Endothelial cell of hepatic sinusoid (primary cell): ENCODE measurements around the gene EFHC1.
"Not testable (repeated sequence)": the region's sequence is repeated elsewhere in the genome, so short reads cannot be mapped to it uniquely, and the experiment has no call there.

ENCODE experiments used
- in situ Hi-C: cut with HindIII; loops from 2 replicates; pipeline ENCODE4 v1.10.0; 2017; ENCODE audit warnings: low sequenced_read_pairs

The EFHC1 gene

GRCh38 chr6:52433294-52433693 is 13.2 kb downstream of the EFHC1 start:
- in situ Hi-C loops: not testable (repeated sequence)

DNA sequence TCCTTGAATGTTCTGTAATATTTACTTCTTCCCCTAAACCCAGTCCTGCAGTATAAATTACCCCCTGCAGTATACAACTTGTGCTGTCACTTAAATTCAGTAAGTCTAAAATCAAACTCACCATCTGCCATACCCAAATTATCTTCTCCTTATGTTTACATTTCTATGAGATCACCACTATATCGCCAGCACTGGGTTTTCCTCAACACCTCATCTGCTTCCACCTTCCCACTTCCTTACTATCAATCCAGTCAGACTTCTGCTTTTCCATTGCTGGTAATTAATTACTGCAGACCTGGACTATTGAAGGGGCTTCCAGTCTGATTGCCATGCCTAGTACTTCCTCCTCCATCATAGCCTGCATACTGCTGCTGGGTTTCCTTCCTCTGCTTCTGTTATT is 15.2 kb downstream of the EFHC1 start:
- in situ Hi-C loops: no loop called here

DNA sequence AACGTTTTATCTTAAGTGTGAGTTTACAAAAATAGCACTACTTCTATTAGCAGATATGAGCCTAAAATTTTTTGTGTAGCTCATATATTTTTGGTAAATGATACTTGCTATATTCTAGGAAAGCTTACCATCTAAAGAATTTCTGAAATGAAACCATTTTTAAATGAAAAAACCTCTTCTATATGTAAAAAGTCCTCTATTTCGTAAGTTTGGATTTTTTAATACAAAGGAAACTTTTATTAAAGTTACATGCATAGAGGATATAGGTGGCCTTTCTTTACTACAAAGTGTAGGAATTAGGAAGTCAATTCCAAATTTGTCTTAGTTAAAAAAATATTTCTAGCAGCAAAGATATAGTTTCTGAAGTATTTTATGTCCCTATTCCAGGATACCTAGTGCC is 18.8 kb downstream of the EFHC1 start:
- in situ Hi-C loops: no loop called here

DNA sequence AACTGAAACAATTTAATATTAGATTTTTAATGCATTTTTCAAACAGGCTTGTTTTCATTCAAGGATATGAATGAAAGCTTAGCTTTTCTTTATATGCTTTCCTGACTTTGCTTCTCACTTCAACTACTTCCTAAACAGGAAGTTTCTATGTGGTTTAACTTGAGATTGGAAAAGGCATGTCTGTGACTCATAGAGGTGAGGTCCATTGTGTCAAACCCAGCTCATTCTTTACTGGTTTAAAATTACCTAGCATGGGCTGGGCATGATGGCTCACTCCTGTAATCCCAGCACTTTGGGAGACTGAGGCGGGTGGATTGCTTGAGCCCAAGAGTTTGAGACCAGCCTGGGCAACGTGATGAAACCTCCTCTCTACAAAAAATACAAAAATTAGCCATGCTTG is 34.4 kb downstream of the EFHC1 start:
- in situ Hi-C loops: no loop called here

DNA sequence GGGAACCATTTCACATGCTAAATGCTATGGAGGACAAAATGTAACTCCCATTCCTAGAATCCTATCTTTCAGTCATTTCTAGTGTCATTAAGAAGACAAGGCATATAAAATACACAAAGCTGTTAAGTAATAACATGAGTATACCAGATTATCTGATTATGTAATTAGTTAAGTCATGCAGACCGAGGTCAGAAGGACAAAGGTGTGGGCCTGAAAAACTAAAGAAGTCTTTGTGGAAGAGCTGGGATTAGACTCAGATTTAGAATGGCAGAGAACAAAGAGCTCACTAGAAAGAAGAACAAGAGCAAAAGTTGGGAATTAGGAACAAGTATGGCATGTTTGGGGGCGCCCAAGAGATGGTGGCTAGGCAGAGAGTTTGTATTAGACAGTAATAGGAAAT is 37.0 kb downstream of the EFHC1 start:
- in situ Hi-C loops: no loop called here

GRCh38 chr6:52461194-52461593 is 41.1 kb downstream of the EFHC1 start:
- in situ Hi-C loops: not testable (repeated sequence)

DNA sequence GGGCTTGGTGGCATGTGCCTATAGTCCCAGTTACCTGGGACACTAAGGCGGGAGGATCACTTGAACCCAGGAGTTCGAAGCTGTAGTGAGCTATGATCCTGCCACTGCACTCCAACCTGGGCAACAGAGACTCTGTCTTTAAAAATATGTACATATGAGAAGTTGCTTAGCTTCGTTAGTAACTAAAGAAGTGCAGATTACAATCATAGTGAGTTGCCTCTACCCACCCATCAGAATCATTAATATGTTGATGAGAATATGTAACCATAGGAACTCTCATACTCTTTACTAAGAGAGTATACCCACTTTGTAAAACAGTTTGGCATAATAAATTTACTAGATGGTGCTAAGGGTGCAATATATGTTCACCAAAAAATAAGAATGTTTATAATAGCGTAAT is 54.0 kb downstream of the EFHC1 start:
- in situ Hi-C loops: loop anchor here (10.0 kb wide), 1 partner anchor 571 kb away; no protein-coding TSS in a partner anchor

DNA sequence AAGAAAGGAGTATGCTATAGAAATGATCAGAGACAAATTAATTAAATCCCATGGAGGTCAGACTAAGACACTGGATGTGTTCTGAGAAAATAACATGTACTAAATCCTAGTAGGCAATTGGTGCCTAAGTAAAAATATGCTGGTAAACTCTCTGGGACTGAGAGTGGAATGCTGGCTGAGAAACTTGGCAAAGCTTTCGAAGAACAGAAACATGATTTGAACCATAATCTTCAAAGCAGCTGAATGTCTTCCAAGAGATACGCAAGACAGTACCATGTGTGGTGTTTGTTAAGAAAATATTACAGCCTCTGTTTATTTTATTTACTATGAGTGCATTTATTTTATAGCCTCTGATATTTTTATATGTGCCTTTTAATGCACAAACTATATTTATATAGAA is 55.2 kb downstream of the EFHC1 start:
- in situ Hi-C loops: loop anchor here (10.0 kb wide), 1 partner anchor 569 kb away; no protein-coding TSS in a partner anchor

- in situ Hi-C loops: no loop called here
Observed at GRCh38 chr6:52482903-52483670, 62.9 kb downstream of the EFHC1 start.

GRCh38 chr6:52483671-52484003 is 63.5 kb downstream of the EFHC1 start:
- in situ Hi-C loops: no loop called here

GRCh38 chr6:52489881-52490280 is 69.7 kb downstream of the EFHC1 start:
- in situ Hi-C loops: loop anchor here (5.0 kb wide), 1 partner anchor 47 kb away; no protein-coding TSS in a partner anchor

DNA sequence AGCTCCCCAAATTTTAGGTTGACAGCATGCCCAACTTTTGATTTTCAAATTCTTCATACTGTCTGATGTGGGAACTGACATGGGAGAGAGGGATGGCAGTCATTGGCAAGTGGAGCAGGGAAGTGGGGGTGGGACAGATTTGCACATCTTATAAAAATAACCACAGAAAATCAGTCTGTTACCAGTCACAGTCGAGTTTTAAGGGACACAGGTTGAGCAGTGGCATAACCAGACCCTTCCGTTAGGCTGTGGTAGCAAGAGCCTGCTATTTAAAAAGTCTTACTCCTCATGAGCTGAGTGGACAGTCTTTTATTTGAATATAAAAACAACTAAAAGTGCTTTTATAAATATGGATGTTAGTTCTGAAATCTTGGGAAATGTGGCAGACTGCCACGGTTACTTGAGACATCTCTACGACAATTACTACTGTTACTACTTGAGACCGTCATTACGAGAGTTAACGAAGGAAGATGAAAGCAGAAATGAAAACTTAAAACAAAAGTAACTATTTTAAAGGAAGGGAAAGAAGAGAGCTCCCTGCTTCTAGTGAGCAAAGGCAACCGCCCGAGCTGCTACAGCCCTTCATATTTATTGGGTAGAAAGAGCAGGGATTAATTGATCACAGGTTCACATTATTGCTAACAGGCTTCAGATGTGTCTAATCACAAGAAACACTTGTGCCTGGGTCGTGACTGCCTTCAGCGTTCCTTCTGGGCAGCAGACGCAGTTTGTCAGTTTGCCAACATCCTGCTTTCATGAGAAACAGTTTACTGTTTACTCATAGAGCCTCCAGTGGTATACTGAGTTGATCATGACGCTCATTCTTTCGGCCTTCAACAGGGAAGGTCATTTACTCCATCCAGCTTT is 71.3 kb downstream of the EFHC1 start:
- in situ Hi-C loops: no loop called here

DNA sequence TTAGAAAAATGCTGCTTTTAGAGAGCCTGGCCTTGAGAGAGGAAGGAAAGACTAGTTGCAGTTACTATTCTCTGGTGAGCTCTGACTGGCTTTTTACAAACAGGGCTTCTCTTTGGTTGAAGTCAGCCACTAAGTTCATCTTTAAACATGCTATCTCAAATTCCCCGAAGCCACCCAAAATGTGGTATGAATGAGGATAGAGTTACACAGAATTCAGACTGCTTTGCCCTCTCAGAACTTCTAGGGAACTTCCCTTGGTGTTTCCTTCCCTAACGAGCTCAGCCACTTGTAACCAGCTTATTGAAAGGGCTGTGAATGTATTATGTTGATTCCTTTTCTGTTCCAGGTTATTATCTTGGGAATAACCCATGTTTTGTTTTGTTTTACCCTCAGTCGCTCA is 73.5 kb downstream of the EFHC1 start:
- in situ Hi-C loops: no loop called here

- in situ Hi-C loops: no loop called here
Observed at GRCh38 chr6:52494298-52495072, 74.3 kb downstream of the EFHC1 start.

DNA sequence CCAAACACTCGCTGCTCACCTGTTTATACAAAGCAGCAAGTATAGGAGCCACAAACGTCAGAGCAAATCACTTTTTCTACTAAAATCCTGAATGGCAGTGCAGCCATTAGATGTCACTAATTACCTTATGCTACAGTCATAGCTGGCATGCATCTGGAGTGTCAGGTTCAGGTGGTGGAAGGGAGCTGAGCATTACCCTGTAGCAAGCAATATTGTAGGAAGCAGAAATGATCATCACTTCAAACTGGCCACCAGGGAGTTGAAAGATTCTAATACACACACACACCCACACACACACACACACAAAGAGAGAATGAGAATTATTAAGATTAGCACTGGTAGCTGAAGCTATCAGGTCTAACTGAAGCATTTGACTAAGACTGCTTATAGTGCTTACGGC is 75.8 kb downstream of the EFHC1 start:
- in situ Hi-C loops: no loop called here

GRCh38 chr6:52496631-52497030 is 76.5 kb downstream of the EFHC1 start:
- in situ Hi-C loops: no loop called here

GRCh38 chr6:52497652-52498408 is 77.7 kb downstream of the EFHC1 start:
- in situ Hi-C loops: no loop called here

GRCh38 chr6:52498538-52499017 is 78.4 kb downstream of the EFHC1 start:
- in situ Hi-C loops: no loop called here

DNA sequence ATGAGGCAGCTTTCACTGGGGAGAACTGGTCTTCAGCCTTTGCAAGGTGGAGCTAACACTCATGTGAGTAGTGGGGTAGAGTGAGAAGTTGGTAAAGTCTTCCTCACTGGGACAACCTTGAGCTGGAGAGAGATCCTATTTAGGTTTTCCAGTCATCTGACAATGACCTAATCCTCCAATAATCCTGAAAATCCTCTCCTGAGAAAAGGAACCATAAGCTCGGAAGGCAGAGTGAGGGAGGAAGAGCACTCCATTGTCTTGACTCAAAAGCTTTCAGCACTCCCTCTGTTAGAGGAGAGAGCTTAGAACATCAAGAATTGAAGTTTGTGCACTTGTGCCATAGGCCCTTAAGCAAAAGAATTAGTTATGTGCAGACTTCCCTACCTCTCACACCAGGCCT is 78.9 kb downstream of the EFHC1 start:
- in situ Hi-C loops: no loop called here

DNA sequence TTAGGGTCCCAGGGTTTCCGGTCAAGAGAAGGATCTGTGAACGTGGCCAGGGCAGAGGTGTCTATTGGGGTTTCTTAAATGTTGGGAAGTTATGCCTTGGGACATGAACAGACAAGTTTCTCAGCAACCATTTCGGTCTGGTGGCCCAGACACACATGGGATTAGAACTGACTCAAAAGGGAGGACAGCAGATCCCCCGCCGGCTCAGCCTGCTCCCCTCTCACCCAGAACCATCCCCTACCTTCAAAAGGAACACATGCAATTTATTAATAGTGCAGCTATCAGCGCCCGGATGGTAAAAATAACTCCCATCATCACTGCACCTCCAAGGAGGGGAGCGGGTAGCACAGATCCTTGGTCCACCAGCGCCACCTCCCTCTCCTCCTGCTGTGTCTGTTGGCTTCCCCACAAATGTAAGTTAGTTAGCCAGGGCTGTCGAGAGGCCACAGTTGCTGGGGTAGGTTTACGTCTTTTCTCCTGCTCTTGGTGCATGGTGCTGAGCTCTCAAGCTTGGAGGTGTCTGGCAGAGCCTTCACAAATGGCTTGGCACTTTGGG is 79.6 kb downstream of the EFHC1 start:
- in situ Hi-C loops: no loop called here
